Osteocyte (in vitro differentiated cells): ENCODE measurements around the gene TNKS1BP1. TPM values are rescaled to one million over a fixed set of nuclear protein-coding genes. Genes with fewer than 3 reads are reported as not detected.

Source experiments
- DNase-seq: peaks from one replicate; pipeline ENCODE4 v3.0.0; 2021; ENCODE audit warnings: mixed read lengths; ENCODE audit not compliant: unreplicated experiment; ENCODE audit errors: extremely low spot score
- H3K27ac Mint-ChIP-seq: one replicate; pipeline ENCODE4 v1.8.0; 2021; ENCODE audit warnings: mild to moderate bottlenecking, mixed read lengths; ENCODE audit not compliant: unreplicated experiment
- H3K27me3 Mint-ChIP-seq: one replicate; pipeline ENCODE4 v1.8.0; 2021; ENCODE audit warnings: mixed read lengths; ENCODE audit not compliant: unreplicated experiment
- H3K36me3 Mint-ChIP-seq: one replicate; pipeline ENCODE4 v1.8.0; 2021; ENCODE audit warnings: mixed read lengths; ENCODE audit not compliant: unreplicated experiment
- H3K4me1 Mint-ChIP-seq: one replicate; pipeline ENCODE4 v1.8.0; 2021; ENCODE audit warnings: mixed read lengths; ENCODE audit not compliant: unreplicated experiment
- H3K4me3 Mint-ChIP-seq: one replicate; pipeline ENCODE4 v1.8.0; 2021; ENCODE audit warnings: mild to moderate bottlenecking, moderate library complexity, mixed read lengths; ENCODE audit not compliant: unreplicated experiment
- H3K9me3 Mint-ChIP-seq: one replicate; pipeline ENCODE4 v1.8.0; 2021; ENCODE audit warnings: mixed read lengths; ENCODE audit not compliant: unreplicated experiment
- CTCF ChIP-seq: fragments of 200-600 bp; sonication (generic); IDR thresholded peaks from 2 replicates; pipeline ENCODE4 v1.5.0; 2021; ENCODE audit warnings: antibody characterized with exemption, mild to moderate bottlenecking, moderate library complexity
- total RNA-seq: library from RNA; stranded (reverse); gene quantifications from 2 replicates; pipeline ENCODE4 v1.2.1, GENCODE V29; 2021

TNKS1BP1 gene
- total RNA-seq, 1 donor from 2014 or later = 152 TPM

GRCh38 chr11:57321388-57322255 is 3.1 kb downstream of the TNKS1BP1 start:
- Mint-ChIP-seq H3K9me3 (no peaks in the 10 kb centered on the region), H3K4me1 (peaks cover 55% of the 10 kb centered on the region), H3K27ac (peak overlapping the region; percentile 99), H3K27me3 (no peaks in the 10 kb centered on the region), H3K36me3 (peaks cover 25% of the 10 kb centered on the region), H3K4me3 (peak overlapping the region; percentile 90)
- no peak for TF ChIP-seq CTCF
- no peak for DNase-seq

- Mint-ChIP-seq H3K27ac (peak overlapping the region; percentile 99), H3K4me1 (peaks cover 47% of the 10 kb centered on the region), H3K4me3 (no peak overlapping the region), H3K27me3 (no peaks in the 10 kb centered on the region), H3K9me3 (no peaks in the 10 kb centered on the region), H3K36me3 (peaks cover 22% of the 10 kb centered on the region)
- no peak for TF ChIP-seq CTCF
- DNase-seq = no peak
Measured at GRCh38 chr11:57320719-57321387, 3.9 kb downstream of the TNKS1BP1 start.

- no peak overlapping the region for H3K27ac Mint-ChIP-seq
- no peak overlapping the region for H3K4me3 Mint-ChIP-seq
- DNase-seq = no peak
- H3K36me3 Mint-ChIP-seq = peaks cover 19% of the 10 kb centered on the region
- H3K27me3 Mint-ChIP-seq = no peaks in the 10 kb centered on the region
- no peaks in the 10 kb centered on the region for H3K9me3 Mint-ChIP-seq
- no peak for TF ChIP-seq CTCF
- peaks cover 40% of the 10 kb centered on the region for H3K4me1 Mint-ChIP-seq
Measured at GRCh38 chr11:57320067-57320718, 4.6 kb downstream of the TNKS1BP1 start.

- DNase-seq = no peak
- Mint-ChIP-seq H3K4me3 (no peak overlapping the region), H3K27ac (peak overlapping the region; percentile 21), H3K4me1 (peaks cover 33% of the 10 kb centered on the region), H3K9me3 (no peaks in the 10 kb centered on the region), H3K36me3 (peaks cover 24% of the 10 kb centered on the region), H3K27me3 (no peaks in the 10 kb centered on the region)
- no peak for TF ChIP-seq CTCF
Measured at GRCh38 chr11:57318178-57318577, 6.6 kb downstream of the TNKS1BP1 start.

GRCh38 chr11:57316017-57316416 is 8.7 kb downstream of the TNKS1BP1 start:
- no peak for TF ChIP-seq CTCF
- no peak overlapping the region for H3K27ac Mint-ChIP-seq
- H3K4me1 Mint-ChIP-seq = peaks cover 30% of the 10 kb centered on the region

More at GRCh38 chr11:57316017-57316416, 8.7 kb downstream of the TNKS1BP1 start:
- Mint-ChIP-seq H3K27me3 (no peaks in the 10 kb centered on the region), H3K36me3 (peaks cover 24% of the 10 kb centered on the region), H3K4me3 (no peak overlapping the region), H3K9me3 (no peaks in the 10 kb centered on the region)
- no peak for DNase-seq
